Stimulated activated naive CD8-positive, alpha-beta T cell treated with anti-CD3 and anti-CD28 coated beads, Interleukin-15, Interleukin-2, amounts not matched to agents 100 ng/mL and 50 ng/mL, for 24 hours (primary cell): ENCODE data around the gene NQO2.

ENCODE experiments used
- H3K27ac Mint-ChIP-seq: one replicate; pipeline ENCODE4 v1.8.0; 2021; ENCODE audit warnings: mild to moderate bottlenecking, mixed read lengths
- H3K27me3 Mint-ChIP-seq: one replicate; pipeline ENCODE4 v1.8.0; 2021; ENCODE audit warnings: mixed read lengths
- H3K36me3 Mint-ChIP-seq: one replicate; pipeline ENCODE4 v1.8.0; 2021; ENCODE audit warnings: low read depth, mixed read lengths
- H3K4me1 Mint-ChIP-seq: one replicate; pipeline ENCODE4 v1.8.0; 2021; ENCODE audit warnings: low read depth, mixed read lengths
- H3K4me3 Mint-ChIP-seq: one replicate; pipeline ENCODE4 v1.8.0; 2021; ENCODE audit warnings: mild to moderate bottlenecking, mixed read lengths
- H3K9me3 Mint-ChIP-seq: one replicate; pipeline ENCODE4 v1.8.0; 2021; ENCODE audit warnings: mixed read lengths

NQO2 gene

DNA sequence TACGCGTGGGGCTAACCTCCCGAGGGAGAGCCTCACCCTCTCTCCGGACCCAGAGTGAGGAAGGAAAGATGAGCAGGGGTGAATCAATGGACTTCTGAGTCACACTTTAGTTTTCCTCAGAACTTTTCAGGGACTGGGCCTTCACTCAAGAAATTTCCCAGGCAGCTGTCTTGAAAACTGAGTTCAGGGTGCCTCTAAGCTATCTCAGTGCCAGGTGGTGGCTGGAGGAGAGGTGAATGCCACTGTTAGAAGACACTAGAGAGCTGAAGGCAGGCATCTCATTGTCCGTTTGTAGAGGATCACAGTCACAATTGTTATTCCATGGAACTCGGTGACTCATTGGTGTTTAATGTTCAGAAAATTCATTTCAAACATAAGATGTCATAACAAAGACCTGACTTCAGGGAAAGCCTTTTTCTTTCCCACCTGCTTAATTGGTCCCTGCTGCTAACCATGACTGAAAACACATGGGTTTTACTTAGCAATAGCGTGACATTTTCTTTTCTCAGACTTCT lies 23.1 kb upstream of the NQO2 start:
- H3K9me3 Mint-ChIP-seq, result no peaks in the 10 kb centered on the region
- no peak overlapping the region for H3K27ac Mint-ChIP-seq
- H3K27me3 Mint-ChIP-seq, result peaks cover 19% of the 10 kb centered on the region
- no peak overlapping the region for H3K4me3 Mint-ChIP-seq
- H3K4me1 Mint-ChIP-seq, result peaks cover 37% of the 10 kb centered on the region
- H3K36me3 Mint-ChIP-seq, result no peaks in the 10 kb centered on the region

DNA sequence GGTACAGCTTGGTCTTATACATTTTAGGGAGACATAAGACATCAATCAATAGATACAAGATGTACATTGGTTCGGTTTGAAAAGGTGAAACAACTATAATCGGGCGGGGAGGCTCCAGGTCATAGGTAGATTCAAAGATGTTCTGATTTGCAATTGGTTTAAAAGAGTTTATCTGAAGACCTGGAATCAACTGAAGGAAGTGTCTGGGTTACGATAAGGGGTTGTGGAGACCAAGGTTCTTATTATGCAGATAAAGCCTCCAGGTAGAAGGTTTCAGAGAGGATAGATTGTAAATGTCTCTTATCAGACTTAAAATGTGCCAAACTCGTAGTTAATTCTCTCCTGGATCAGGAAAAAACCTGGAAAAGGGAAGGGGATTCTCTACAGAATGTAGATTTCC lies 22.4 kb upstream of the NQO2 start:
- Mint-ChIP-seq H3K27me3 (peaks cover 15% of the 10 kb centered on the region), H3K9me3 (no peaks in the 10 kb centered on the region), H3K36me3 (no peaks in the 10 kb centered on the region), H3K4me3 (no peak overlapping the region), H3K27ac (no peak overlapping the region), H3K4me1 (peaks cover 30% of the 10 kb centered on the region)

DNA sequence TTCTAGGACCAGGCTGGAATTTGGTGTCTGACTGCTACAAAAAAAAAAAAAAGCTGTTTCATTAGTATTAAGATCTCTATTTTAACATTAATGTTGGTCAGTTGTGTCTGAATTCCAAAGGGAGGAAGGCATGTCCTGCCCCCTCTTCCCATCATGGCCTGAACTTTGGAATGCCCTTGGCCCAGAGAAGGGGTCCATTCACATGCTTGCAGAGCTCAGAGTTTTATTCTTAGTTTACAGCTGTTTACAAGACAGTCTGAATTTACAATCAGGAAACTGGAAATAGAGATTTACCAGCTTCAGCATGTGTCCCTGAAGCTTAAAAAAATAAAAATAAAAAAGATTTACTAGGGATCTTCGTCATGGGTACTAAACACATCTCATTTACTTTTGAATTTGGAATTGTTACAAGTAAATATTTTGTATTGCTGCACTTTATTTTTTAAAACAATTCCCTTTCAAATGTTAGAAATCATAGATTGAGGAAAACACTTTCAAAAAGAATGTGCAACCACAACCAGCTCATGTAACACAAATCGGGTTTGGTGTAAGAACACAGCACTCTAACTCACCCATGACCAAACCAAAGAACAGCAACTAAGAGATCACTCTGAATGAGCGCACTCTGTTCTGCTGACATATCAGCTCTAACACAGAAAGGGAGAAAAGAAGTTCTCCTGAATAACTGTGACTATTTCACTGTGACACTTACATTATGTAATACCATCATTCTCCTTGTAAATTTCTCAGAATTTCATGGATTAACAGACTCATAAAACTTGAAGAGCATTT lies 21.7 kb upstream of the NQO2 start:
- H3K9me3 Mint-ChIP-seq, result no peaks in the 10 kb centered on the region
- H3K27ac Mint-ChIP-seq, result no peak overlapping the region
- H3K4me3 Mint-ChIP-seq, result no peak overlapping the region
- peaks cover 12% of the 10 kb centered on the region for H3K27me3 Mint-ChIP-seq
- peaks cover 23% of the 10 kb centered on the region for H3K4me1 Mint-ChIP-seq
- H3K36me3 Mint-ChIP-seq, result no peaks in the 10 kb centered on the region

DNA sequence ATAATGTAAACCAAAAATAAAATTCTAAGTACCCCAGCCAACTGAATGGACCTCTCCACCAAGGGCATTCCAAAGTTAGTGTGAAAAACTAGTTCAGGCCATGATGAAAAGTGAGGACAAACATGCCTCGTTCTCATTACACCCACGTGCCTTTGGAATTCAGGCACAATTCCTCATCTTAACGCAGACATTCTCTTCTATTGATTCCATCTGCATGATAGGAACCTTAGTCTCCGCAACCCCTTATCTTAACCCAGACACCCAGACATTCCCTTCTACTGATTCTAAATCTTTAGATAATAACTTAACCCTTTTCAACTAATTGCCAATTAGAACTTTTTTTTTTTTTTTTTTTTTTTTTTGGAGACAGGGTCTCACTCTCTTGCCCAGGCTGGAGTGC lies 20.8 kb upstream of the NQO2 start:
- Mint-ChIP-seq H3K4me3 (no peak overlapping the region), H3K4me1 (peaks cover 16% of the 10 kb centered on the region), H3K27me3 (peaks cover 18% of the 10 kb centered on the region), H3K27ac (no peak overlapping the region), H3K36me3 (no peaks in the 10 kb centered on the region), H3K9me3 (no peaks in the 10 kb centered on the region)

DNA sequence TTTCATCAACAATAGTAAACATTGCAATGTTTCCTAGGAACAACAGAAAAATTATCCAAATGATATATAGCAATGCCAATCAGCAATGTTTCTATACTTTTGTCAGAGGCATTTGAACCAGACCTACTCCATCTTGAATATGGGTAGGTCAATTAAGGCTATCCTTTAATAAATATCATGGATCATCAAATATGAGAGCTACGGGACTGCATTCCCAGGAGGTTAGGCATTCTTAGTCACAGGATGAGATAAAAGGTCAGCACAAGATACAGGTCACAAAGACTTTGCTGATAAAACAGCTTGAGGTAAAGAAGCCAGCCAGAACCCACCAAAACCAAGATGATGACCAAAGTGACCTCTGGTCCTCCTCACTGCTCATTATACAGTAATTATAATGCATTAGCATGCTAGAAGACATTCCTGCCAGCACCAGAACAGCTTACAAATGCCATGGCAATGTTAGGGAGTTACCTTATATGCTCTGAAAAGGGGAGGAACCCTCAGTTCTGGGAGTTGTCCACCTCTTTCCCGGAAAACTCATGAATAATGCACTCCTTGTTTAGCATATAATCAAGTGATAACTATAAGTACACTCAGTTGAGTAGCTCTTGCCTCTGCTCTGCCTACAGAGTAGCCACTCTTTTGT lies 19.8 kb upstream of the NQO2 start:
- H3K27me3 Mint-ChIP-seq, result peaks cover 18% of the 10 kb centered on the region
- peaks cover 11% of the 10 kb centered on the region for H3K4me1 Mint-ChIP-seq
- no peaks in the 10 kb centered on the region for H3K9me3 Mint-ChIP-seq
- H3K4me3 Mint-ChIP-seq, result no peak overlapping the region
- H3K27ac Mint-ChIP-seq, result no peak overlapping the region
- no peaks in the 10 kb centered on the region for H3K36me3 Mint-ChIP-seq

DNA sequence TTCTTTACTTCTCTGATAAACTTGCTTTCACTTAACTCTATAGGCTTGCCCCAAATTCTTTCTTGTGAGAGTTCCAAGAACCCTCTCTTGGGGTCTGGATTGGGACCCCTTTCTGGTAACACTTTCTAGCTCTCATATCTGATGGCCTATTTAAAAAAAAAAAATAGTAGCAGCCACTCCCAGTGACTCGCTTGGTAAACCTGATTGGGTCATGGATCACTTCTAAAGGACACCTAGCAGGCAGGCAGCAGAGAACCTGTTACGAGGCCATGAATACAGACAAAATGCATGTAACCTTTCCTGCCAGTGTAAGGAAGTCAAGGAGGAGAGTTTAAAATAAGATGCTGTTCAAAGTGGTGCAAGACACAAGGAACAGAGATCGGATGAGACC lies 19.2 kb upstream of the NQO2 start:
- peaks cover 11% of the 10 kb centered on the region for H3K4me1 Mint-ChIP-seq
- peaks cover 18% of the 10 kb centered on the region for H3K27me3 Mint-ChIP-seq
- H3K36me3 Mint-ChIP-seq, result no peaks in the 10 kb centered on the region
- H3K4me3 Mint-ChIP-seq, result no peak overlapping the region
- no peaks in the 10 kb centered on the region for H3K9me3 Mint-ChIP-seq
- H3K27ac Mint-ChIP-seq, result no peak overlapping the region

DNA sequence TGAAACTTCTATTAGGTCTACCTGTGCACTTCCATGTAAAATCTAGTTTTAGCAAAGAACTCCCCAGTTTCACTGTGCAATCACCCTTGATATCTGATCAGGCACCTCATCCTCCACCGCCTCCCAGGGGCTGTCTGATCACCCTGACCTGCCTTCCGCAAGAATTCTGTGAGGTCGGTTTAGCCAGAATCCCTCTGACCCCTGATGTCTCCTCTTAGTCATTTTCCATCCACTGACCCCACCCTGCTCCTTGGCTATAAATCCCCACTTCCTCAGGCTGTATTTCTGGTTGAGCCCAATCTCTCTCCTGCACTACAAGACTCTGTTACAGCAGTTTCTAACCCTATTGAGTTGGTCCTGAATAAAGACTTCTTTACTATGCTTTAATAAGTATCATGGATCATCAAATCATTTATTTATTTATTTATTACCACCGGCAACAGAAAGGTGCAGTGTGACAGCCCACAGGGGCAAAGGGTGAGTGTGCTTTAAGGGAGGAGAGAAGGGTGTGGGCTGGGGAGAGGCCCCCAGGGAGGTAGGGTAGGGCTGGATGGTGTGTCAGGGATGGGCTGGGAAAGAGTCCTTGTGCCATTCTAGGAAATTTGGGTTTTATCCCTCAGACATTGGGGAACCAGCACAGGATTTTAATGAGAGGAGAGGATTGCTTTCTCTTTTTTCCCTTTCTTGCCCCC lies 17.1 kb upstream of the NQO2 start:
- Mint-ChIP-seq H3K27me3 (peaks cover 18% of the 10 kb centered on the region), H3K4me1 (peaks cover 5% of the 10 kb centered on the region), H3K4me3 (no peak overlapping the region), H3K36me3 (no peaks in the 10 kb centered on the region), H3K27ac (no peak overlapping the region), H3K9me3 (no peaks in the 10 kb centered on the region)

DNA sequence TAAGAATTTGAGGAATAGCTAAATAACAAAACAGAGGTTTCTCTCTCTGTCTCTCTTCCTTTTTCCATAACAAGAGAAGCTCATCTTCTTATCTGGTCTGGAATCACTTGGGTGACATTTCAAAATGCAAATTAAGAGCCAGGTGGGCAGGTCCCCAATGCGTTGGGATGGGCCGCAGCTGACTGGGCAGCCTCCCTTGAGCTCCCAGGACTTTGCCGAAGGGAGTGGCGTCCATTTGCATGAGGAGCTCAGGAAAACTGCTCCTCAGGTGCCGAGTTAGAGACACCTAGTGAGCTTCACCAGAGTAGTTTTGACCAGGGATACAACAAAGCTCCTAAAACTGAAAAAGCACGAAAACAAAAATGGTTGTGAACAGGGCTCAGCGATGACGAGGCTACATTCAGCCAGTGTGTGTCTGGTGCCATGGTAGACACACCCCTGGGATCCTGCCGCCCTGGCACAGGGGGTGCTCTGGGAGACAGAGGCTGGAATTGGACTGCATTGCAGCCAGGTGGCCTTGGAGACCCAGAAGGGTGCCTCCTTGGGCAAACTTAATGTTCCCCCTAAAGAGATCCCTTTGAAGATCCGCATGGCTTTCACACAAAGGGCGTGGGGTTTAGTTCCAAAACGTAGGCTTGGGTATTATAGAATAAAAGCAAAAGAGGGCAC lies 14.8 kb upstream of the NQO2 start:
- peaks cover 17% of the 10 kb centered on the region for H3K4me1 Mint-ChIP-seq

DNA sequence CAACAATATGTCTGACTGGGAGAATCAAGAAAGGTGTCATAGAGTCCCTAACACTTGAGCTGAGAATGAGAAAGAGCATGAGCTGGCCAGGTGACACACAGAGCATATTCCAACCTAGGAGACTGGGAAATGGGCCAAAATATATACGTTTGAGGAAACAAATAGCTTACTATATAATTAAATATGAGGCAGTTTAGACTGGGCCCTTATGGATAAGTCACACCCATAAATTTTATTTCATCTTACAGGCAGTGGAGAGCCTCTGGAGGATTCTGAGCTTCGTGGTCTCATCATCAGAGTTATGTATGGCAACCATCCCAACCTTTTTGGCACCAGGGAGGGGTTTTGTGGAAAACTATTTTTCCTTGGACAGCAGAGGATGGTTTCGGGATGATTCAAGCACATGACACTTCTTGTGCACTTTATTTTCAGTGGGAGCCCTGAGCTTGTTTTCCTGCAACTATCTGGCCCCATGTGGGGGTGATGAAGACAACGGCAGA lies 12.9 kb upstream of the NQO2 start:
- peaks cover 9% of the 10 kb centered on the region for H3K27me3 Mint-ChIP-seq
- H3K36me3 Mint-ChIP-seq, result no peaks in the 10 kb centered on the region
- peaks cover 27% of the 10 kb centered on the region for H3K4me1 Mint-ChIP-seq
- H3K4me3 Mint-ChIP-seq, result no peak overlapping the region
- H3K27ac Mint-ChIP-seq, result no peak overlapping the region
- no peaks in the 10 kb centered on the region for H3K9me3 Mint-ChIP-seq

More for the DNA sequence above, 14.8 kb upstream of the NQO2 start:
- peaks cover 18% of the 10 kb centered on the region for H3K27me3 Mint-ChIP-seq
- no peak overlapping the region for H3K4me3 Mint-ChIP-seq
- H3K9me3 Mint-ChIP-seq, result no peaks in the 10 kb centered on the region
- H3K36me3 Mint-ChIP-seq, result no peaks in the 10 kb centered on the region
- no peak overlapping the region for H3K27ac Mint-ChIP-seq

DNA sequence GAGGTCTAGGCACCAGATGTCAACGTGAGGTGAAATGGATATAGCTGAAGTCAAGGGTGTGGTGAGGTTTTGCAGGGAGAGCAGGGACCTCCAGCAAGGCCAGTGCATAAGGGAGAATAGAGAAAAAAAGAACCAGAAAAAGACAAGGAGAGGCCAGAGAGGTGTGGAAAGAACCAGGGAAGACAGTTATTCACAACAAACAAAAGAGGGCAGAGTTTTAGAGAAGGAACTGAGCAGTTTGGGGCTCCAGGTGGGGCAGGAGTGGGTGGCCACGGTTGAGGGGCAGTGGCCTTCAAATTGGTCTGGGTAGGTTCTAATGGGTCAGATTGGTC lies 11.6 kb upstream of the NQO2 start:
- Mint-ChIP-seq H3K27me3 (peaks cover 6% of the 10 kb centered on the region), H3K9me3 (no peaks in the 10 kb centered on the region), H3K4me1 (peaks cover 27% of the 10 kb centered on the region), H3K27ac (peak overlapping the region; percentile 96), H3K36me3 (no peaks in the 10 kb centered on the region), H3K4me3 (peak overlapping the region; percentile 89)

DNA sequence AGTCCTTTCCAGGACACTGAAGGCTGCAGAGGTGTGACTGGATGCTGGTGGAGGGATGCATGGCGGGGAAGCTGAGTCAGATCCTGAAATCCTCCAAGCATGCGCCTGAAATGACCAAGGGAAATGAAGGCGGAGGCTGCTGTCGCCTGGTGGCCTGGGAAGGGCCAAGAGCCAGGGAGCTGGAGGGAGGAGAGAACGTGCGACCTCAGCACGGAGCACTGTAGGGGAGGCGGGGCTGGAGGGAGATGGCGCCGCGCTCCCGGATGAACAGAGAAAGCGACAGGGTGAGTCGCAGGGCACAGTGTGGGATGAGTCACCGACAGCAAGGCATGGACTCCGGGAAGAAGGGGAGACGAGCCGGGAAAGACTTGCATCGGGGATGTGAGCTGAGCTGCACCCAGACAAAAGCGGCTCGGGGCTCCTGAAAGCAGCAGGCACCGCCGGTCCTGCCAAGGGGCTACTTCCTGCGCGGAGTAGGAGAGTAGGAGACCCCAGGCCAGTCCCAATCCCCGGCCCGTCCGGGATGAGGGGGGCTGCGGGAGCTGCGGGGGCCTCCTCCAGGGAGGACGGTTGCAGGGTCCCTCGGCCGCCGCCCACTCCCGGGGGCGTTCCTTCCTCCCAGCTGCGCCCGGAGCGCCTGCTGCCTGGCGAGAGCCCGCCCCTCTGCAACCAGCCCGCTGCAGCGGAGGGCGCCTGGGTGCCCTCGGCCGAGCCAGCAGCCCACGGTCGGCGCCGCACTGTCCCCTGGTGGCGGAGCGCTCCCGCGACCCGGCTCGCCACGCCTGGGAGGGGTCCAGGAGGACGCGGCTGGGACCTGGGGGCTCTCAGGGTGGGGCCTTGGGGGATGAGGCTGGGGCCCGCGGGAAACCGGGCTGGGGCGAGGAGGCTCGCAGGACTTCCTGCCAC lies 11.0 kb upstream of the NQO2 start:
- Mint-ChIP-seq H3K9me3 (no peaks in the 10 kb centered on the region), H3K4me1 (peaks cover 27% of the 10 kb centered on the region), H3K27ac (peak overlapping the region; percentile 97), H3K27me3 (peaks cover 3% of the 10 kb centered on the region), H3K36me3 (no peaks in the 10 kb centered on the region), H3K4me3 (peak overlapping the region; percentile 97)

DNA sequence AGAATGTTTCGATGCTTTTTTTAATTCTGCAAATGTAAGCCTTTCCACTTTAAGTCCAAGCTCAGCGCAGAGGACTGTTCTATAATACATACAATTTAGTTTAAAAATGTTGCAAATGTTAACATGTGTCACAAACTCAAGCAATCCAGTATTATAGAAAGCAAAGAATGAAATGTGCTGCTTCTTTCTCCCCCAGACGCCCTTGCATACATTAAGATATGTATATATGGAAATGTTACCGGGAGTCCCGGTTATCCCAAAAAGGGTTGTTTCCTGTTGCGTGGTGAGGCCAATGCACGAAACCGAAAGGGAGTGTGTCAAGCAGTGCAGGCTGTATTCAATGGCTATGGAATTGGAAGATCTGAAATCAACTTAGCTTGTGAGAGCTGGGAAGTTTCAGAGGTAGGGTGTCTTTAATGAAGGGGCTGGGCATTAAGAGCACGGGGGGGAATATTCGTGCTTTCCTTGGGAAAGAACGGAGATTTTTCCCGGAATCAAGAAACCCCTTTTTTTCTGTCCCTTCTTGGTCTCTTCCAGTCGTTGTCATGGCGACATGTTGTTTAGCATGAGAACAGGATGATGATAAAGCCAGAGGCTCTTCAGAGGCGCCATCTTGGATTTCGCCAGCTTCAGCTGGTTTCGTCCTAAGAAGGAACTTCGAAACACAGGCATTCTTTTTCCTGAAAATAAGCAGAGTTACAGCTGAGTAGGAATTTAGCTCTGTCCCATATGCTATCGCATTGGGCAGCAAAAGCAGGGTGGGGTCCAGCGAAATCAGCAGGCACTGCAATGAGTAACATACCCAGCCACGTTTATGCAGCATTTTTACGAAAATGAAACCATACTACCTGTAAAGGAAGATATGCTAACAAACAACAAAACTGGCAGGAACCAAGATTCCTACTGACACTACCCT lies 10.1 kb upstream of the NQO2 start:
- H3K4me1 Mint-ChIP-seq, result peaks cover 27% of the 10 kb centered on the region
- no peaks in the 10 kb centered on the region for H3K9me3 Mint-ChIP-seq
- H3K27me3 Mint-ChIP-seq, result no peaks in the 10 kb centered on the region
- peak overlapping the region; percentile 97 for H3K27ac Mint-ChIP-seq
- H3K36me3 Mint-ChIP-seq, result no peaks in the 10 kb centered on the region
- H3K4me3 Mint-ChIP-seq, result peak overlapping the region; percentile 97

DNA sequence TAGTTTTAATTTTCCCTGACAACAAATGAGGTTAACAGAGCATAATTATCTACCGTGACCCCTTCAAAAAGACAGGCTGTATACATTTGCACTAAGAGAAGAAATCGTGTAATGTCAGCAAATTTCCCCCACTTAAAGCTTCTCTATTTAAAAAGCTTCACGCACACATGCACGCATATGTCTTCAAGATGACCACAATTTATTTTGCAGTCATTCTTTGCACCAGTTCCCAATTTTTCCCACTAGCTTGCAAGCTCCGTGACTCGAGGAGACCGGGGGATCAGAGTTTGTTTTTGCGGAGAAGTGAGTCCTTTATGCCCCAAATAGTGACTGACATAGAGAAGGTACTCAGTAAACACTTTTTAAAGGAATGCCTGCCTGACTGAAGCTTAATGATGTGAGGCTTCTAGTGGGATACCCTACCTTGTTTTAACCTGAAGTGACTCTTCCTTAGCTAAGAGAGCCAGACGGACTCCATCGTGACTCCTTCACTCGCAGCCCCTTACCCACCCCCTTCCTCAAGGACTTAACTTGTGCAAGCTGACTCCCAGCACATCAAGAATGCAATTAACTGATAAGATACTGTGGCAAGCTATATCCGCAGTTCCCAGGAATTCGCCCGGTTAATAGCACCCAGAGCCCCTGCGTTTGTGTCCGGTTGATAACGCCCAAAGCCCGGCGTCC lies 9.3 kb upstream of the NQO2 start:
- Mint-ChIP-seq H3K27ac (peak overlapping the region; percentile 97), H3K4me1 (peaks cover 27% of the 10 kb centered on the region), H3K27me3 (no peaks in the 10 kb centered on the region), H3K4me3 (peak overlapping the region; percentile 97), H3K9me3 (no peaks in the 10 kb centered on the region), H3K36me3 (no peaks in the 10 kb centered on the region)
